HG02642 (cell line): ENCODE results near the gene HLA-DQB1.
"Not testable (repeated sequence)": the region's sequence is repeated elsewhere in the genome, so short reads cannot be mapped to it uniquely, and the experiment has no call there.

Experiments
- ATAC-seq: cut with Tn5 transposase; IDR thresholded peaks from one replicate; pipeline ENCODE4 v1.9.1; 2021; ENCODE audit warnings: mild to moderate bottlenecking; ENCODE audit not compliant: unreplicated experiment, poor library complexity

HLA-DQB1 gene

DNA sequence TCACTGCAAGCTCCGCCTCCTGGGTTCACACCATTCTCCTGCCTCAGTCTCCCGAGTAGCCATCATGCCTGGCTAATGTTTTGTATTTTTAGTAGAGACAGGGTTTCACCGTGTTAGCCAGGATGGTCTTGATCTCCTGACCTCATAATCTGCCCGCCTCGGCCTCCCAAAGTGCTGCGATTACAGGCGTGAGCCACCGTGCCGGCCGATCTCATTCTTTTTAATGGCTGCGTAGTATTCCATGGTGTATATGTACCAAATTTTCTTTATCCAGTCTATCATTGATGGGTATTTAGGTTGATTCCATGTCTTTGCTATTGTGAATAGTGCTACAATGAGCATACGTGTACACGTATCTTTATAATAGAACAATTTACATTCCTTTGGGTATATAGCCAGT lies 36.7 kb downstream of the HLA-DQB1 start:
- not testable (repeated sequence) for ATAC-seq

DNA sequence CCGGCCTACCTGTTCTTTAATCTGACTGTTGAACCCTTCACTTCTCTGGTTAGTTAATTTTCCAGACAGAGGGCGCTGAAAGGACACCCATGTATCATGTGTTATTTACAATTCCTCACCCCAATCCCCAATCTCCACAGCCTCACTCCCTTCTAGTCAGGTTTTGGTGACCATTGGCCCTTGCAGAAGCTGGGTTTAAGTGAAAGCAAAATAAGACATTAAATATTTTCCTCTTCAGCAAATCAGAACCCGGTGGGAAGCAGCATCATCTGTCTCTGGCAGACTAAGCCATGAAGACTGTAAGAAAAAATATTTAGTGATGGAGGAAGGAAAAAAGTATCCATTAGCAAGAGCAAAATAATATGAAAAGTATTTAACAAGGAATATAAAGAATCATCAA lies 38.6 kb downstream of the HLA-DQB1 start:
- ATAC-seq = peak; percentile 32

DNA sequence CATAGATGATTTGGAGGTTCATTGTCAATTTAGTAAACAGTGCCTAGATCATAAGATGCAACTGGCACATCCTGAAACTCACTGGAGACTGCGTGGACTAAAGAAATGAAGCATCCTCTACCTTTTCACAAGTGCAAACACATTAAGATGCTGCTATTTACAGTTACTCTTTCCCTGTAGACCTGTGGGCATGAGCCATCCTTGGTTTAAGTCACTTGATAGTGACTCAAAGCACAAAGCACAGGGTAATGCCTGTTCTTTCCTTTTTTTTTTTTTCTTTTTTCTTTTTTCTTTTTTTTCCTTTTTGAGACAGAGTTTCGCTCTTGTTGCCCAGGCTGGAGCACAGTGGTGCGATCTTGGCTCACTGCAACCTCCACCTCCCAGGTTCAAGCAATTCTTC lies 39.2 kb downstream of the HLA-DQB1 start:
- ATAC-seq = no peak

DNA sequence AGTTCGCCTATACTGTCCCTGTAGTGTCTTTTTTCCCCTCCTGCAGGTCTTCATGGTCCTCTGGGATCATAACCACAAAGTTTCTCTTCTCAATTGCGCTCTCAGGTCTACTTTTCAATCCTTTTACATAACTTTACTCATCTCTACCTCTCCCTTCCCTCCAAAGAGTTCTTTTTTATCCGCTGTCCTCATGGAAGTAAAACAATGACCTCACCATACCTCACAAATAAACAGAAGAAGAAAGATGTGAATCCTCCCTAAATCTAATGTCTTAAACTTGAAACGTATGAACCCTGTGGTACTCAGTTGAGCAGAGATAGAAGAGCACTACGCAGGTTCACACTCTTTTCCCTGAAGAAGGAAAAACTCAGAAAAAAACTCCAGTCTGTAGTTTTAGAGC lies 41.3 kb downstream of the HLA-DQB1 start:
- no peak for ATAC-seq

DNA sequence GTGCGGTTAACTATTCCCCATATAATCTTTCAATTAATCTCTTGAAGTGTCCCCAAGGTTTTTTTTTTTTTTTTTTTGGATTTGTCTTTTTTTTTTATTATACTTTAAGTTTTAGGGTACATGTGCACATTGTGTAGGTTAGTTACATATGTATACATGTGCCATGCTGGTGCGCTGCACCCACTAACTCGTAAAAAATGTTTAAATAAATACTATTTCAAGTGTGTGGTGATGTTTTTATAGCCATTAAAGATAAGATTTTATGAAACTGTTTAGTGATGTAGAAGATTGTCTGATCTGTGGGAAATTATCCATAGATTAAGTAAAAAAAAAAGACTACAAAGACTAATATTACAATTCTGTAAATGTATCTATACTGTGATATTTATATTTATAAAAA lies 41.9 kb downstream of the HLA-DQB1 start:
- ATAC-seq = no peak

DNA sequence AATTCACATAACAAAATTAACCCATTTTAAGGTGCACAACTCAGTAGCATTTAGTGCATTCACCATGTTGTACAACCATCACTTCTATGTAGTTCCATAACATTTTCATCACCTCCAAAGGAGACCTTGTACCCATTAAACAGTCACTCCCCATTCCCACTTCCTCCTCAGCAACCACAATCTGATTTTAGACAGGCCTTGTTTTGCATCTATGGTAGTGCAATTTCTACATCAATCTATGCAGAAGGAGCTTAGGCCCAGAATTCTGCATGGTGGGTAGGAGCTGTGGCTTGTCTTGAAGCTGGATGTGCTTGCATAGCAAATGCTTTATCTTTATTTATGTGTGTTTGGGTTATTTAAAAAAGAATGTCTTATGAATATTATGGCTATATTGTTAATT lies 42.8 kb downstream of the HLA-DQB1 start:
- ATAC-seq = peak; percentile 30

DNA sequence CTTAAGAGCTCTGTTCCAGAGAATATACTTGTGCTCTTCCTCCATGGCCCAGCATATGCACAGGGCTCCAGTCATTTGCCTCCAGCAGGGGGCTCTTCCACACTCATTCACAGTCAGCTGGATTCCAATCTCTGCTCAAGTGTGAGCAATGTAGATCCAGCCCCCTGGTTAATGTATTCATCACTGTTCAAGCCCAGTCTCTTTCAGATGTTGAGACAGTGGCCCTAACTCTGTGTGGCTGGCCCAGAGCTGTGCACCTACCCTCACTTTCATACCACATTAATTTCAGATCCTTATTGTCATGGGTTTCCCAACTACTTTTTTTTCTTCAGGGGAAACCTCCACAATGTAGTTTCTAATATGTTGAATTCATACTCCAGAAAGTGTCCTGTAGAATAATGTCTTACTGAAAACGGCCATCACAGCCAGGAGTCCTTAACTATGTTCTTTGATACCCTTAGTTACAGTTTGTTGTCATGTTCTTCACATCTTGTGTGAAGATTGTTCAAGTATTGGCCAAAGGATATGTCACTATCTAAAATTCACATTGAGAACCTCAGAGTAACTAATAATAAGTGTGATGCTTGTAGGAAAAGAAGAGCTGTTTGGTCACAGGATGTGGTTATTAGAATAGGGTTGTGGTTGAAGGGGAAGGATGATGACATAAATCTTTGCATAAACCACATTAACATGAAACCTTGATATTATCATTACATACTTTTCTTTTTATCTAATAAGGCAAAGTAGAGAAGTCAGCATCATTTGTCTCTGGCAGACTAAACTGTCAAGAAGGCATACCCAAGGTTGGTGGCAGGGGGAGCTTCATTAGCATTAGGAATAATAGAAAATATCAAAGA lies 43.7 kb downstream of the HLA-DQB1 start:
- peak; percentile 63 for ATAC-seq

DNA sequence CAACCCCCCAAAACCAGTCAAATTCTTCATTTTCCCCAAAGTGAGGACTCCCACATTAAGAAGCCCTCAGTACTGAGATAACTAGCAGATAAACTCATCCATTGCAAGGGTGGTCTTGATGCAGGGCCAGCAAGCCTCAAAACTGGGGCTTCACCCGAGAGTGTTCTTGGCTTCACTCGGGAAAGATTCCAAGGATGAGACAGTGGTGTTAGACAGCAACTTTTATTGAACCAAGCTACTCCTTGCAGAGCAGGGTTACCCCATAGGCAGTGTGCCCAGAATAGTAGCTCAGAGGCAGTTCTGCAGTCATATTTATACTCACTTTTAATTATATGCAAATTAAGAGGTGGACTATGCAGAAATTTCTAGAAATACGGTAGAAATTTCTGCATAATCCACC lies 45.1 kb downstream of the HLA-DQB1 start:
- no peak for ATAC-seq

DNA sequence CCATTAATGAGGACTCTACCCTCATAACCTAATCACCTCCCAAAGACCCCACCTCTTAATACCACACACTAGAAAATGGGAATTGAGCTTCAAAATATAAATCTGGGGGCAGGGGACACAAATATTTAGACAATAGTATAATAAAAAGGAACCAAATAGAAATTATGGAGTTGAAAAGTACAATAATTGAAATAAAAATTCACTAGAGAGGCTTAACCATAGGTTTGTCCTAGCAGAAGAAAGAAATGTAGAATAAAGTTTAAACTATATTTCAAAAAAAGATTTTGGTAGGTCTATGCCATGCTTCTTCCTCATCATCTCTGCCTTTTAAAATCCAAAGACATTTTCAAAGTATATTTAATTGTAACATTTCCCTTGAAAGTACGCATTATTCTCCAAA lies 48.7 kb downstream of the HLA-DQB1 start:
- ATAC-seq = no peak

DNA sequence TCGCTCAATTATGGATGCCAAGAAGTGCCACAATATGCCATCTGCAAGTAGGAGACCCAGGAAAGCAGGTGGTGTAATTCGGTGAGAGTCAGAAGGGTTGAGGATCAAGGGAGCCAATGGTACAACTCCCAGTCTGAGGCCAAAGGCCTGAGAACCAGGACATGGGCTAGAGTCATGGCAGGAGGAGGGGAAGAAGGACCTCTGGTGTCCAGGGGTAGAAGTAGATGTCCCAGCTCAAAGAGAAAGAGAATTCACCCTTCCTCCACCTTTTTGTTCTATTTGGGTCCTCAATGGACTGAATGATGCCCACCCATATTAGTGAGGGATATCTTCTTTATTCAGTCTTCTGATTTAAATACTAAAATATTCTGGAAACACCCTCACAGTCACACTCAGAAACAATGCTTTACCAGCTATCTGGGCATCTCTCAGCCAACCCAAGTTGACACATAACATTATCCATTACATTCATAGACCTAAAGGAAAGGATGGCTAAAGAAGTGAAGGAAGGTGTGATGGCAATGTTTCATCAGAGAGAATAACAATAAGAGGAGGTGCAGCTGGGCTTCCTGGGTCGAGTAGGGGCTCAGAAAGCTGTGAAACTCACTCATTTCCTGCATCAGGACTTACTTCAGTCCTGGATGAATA lies 50.4 kb downstream of the HLA-DQB1 start:
- ATAC-seq = no peak

DNA sequence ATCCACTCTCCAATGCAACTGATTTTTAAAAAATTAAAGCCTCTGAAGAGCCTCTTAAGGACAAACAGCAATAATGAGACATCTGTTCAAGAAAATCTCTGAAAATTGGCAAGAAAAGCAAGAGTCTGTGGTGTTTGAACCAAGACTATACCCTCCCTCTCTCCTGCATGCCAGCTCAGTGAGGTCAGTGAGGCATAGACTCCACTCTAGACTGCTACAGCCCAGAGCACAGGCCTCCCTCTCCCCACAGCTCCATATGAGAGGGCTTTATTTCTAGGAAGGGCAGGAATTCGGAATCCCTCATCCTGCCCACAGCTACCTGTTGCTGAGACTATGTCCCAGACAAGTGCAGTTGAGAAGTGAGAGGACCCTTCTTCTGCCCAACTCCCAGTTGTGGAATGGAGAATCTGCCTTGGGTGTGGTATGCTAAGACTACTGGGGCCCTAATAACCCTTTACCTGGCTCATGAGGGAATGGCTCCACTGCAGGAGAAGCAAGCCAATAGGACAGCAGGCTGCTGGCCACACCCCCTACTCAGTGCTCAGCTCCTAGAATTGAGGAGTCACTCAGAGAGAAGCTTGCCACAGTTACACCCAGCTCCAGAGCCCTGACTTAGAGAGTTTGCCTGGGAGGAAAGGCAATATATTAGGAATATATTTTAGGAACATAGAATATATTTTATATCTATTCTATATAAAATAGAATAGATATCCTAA lies 51.9 kb downstream of the HLA-DQB1 start:
- ATAC-seq = no peak

DNA sequence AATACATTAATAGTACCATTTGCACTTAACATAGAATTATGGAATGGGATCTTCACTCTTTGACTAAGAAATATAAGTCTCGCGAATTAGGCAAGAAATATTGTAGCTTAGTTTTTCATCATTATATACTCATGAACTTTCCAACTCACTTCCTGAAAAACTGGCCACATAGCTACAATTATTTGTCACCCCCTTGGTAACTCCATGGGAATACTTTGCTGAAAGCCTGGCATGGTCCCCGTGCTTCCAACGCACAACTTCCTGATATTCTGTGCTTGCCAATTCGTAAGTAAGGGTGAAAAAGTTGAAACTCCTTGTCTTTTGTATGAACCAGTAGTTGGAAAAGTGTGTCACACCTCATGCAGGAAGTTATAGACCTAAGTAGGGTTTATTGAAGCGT lies 53.0 kb downstream of the HLA-DQB1 start:
- no peak for ATAC-seq

DNA sequence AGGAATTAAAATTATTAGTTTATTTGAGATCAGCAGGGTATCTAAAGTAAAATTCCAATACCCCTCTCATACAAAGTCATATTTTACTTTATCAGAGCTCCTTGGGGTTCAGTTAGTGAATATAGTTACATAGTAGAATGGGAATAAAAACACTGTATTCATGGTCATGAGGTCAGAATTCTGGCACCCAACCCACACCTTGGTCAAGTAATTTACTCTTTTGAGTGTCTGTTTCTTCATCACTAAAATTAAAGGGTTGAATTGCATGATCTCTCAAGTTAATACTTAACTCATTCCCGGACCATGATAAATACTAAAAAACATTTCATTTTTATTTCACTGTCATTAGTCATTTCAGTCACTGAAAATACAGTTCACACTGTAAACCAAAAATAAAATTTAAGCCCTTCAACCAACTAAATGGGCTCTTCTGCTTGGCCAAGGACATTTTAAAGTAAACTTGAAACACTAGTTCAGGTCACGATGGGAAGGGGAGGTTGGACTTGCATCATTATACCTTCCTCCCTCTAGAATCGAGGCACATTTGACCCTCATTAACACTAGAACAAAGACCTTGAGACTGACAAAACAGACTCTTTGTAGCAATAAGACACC lies 55.7 kb downstream of the HLA-DQB1 start:
- no peak for ATAC-seq

DNA sequence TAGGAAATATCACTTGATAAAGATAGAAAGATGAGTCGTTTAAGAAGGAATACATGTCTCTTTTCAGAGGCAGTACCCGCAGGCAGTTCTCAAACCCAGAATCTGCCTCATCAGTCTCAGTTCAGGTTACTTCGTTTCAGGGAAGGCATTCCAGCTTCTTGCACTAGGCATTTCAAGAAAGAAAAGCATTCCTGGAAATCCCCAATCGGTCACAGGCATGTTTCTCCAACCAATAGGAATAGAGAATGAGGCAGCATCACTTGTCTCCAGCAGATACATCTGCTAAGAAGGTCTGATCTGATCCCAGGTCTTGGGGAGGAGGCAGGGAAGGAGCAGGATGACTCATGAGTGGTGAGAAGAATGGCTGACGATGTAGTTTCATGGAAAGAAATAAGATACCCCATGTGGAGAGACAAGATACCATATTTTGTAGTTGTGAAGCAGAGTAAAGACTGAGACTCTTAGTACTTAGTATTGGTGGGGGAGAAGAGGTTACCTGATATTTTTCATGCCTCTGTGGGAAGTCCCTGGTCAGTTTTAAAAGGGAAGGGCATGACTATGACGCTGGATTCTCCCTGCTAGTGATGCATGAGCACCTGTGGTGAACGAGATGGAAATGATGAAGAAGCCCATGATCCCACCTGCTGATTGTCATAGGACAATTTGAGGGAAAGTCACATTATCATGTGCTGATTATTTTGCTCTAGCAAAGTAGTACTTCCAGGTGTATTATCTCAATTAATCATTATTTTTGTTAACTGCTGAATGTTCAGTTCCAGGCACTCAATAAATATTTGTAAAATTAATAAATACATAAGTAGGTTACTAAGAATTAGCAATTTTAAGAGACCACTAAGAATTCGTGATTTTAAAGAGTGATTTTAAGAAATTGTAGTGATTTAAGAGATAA lies 56.5 kb downstream of the HLA-DQB1 start:
- peak; percentile 96 for ATAC-seq
